Mesendoderm (in vitro differentiated cells): ENCODE data around the gene ADAMTSL1.

Experiments
- DNase-seq: peaks from one replicate; pipeline ENCODE4 v3.0.0; 2013
- H2AK5ac ChIP-seq: 2 replicates; pipeline ENCODE4 v1.6.1; 2013; ENCODE audit warnings: low read length, inconsistent platforms
- H2BK120ac ChIP-seq: 2 replicates; pipeline ENCODE4 v1.6.1; 2013; ENCODE audit warnings: low read depth, mild to moderate bottlenecking, low read length, moderate library complexity, mixed read lengths
- H2BK15ac ChIP-seq: replicated peaks from 2 replicates; pipeline ENCODE4 v1.6.1; 2013; ENCODE audit warnings: low read depth, mild to moderate bottlenecking, moderate library complexity
- H2BK5ac ChIP-seq: 2 replicates; pipeline ENCODE4 v1.6.1; 2013; ENCODE audit warnings: low read length, inconsistent platforms
- H3K18ac ChIP-seq: 2 replicates; pipeline ENCODE4 v1.6.1; 2013; ENCODE audit warnings: mild to moderate bottlenecking, low read length, mixed read lengths
- H3K23ac ChIP-seq: one replicate; pipeline ENCODE4 v1.6.1; 2013; ENCODE audit warnings: low read length
- H3K27ac ChIP-seq: 2 replicates; pipeline ENCODE4 v1.5.1; 2013; ENCODE audit warnings: low read depth, mild to moderate bottlenecking, inconsistent platforms, low read length, moderate library complexity
- H3K27me3 ChIP-seq: 2 replicates; pipeline ENCODE4 v1.6.1; 2013; ENCODE audit warnings: low read length, control low read depth, mild to moderate bottlenecking, inconsistent platforms; ENCODE audit not compliant: insufficient read depth, poor library complexity
- H3K36me3 ChIP-seq: 2 replicates; pipeline ENCODE4 v1.6.1; 2013; ENCODE audit warnings: low read length, inconsistent platforms; ENCODE audit not compliant: control insufficient read depth, insufficient read depth
- H3K4ac ChIP-seq: one replicate; pipeline ENCODE4 v1.6.1; 2013; ENCODE audit warnings: low read depth, mild to moderate bottlenecking, low read length, moderate library complexity
- H3K4me1 ChIP-seq: 2 replicates; pipeline ENCODE4 v1.6.1; 2013; ENCODE audit warnings: low read depth, low read length, inconsistent platforms; ENCODE audit not compliant: control insufficient read depth
- H3K4me2 ChIP-seq: 2 replicates; pipeline ENCODE4 v1.6.1; 2013; ENCODE audit warnings: low read length
- H3K4me3 ChIP-seq: 2 replicates; pipeline ENCODE4 v1.5.1; 2013; ENCODE audit warnings: mild to moderate bottlenecking, low read length
- H3K56ac ChIP-seq: one replicate; pipeline ENCODE4 v1.6.1; 2013; ENCODE audit warnings: low read length
- H3K79me1 ChIP-seq: 2 replicates; pipeline ENCODE4 v1.6.1; 2013; ENCODE audit warnings: low read length, inconsistent platforms
- H3K79me2 ChIP-seq: 2 replicates; pipeline ENCODE4 v1.6.1; 2013; ENCODE audit warnings: mild to moderate bottlenecking, low read length; ENCODE audit not compliant: control insufficient read depth, insufficient read depth
- H3K9ac ChIP-seq: 2 replicates; pipeline ENCODE4 v1.6.1; 2013; ENCODE audit warnings: low read length, inconsistent platforms
- H4K5ac ChIP-seq: one replicate; pipeline ENCODE4 v1.6.1; 2013; ENCODE audit warnings: low read length
- H4K8ac ChIP-seq: one replicate; pipeline ENCODE4 v1.6.1; 2013; ENCODE audit warnings: low read depth, mild to moderate bottlenecking, control low read depth, low read length, moderate library complexity
- WGBS: extraction: QIAGEN DNeasy Blood & Tissue Kit; methylation state at CpG from one replicate; pipeline ENCODE4 v1.1.7; 2013; ENCODE audit warnings: low lambda C conversion rate, missing lambda C conversion rate; ENCODE audit not compliant: insufficient coverage; ENCODE audit errors: extremely low coverage; 5-methylcytosine and 5-hydroxymethylcytosine counted together

Gene ADAMTSL1

DNA sequence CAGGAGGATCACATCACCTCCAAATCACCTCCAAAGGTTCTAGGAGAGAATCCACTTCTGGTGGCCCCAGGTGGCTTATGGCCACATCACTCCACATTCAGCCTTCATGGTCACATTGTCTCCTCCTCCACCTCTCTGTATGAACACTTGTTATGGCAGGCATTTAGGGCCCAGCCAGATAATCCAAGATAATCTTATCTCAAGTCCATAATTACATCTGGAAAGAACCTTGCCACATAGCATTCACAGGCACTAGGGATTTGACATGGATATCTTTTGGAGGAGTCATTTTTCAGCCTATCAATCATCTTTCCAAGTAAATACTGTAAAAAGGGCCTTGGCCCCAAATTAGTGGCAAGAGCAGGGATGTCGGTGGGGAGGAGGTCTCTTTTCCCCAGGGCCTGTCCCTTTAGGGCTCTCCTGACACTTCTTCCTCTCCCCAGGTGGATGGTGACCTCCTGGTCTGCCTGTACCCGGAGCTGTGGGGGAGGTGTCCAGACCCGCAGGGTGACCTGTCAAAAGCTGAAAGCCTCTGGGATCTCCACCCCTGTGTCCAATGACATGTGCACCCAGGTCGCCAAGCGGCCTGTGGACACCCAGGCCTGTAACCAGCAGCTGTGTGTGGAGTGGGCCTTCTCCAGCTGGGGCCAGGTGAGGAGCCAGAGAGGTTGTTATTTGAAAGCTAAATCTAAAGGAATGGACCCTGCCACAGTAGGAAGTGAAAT, 418.2 kb downstream of the ADAMTSL1 start:
- WGBS, result no CpG with 5 or more reads among the region's 5 CpGs
- H3K4ac ChIP-seq, result no peak overlapping the region

GRCh38 chr9:18893046-18893445, 419.1 kb downstream of the ADAMTSL1 start:
- Histone ChIP-seq H2BK120ac (no peak overlapping the region), H3K23ac (no peak overlapping the region), H3K18ac (no peak overlapping the region), H2BK15ac (no peak overlapping the region), H2AK5ac (no peak overlapping the region), H3K4ac (no peak overlapping the region), H3K79me1 (no peaks in the 10 kb centered on the region), H4K8ac (no peak overlapping the region), H2BK5ac (no peak overlapping the region), H3K4me3 (no peak overlapping the region), H3K4me2 (no peak overlapping the region), H3K79me2 (no peaks in the 10 kb centered on the region), H3K27ac (no peak overlapping the region), H3K27me3 (no peaks in the 10 kb centered on the region), H3K4me1 (no peaks in the 10 kb centered on the region), H3K56ac (no peak overlapping the region), H3K36me3 (no peaks in the 10 kb centered on the region), H4K5ac (no peak overlapping the region), H3K9ac (no peak overlapping the region)
- WGBS, result no CpG with 5 or more reads among the region's 4 CpGs
- no peak for DNase-seq

More for the DNA sequence above, 418.2 kb downstream of the ADAMTSL1 start:
- no peaks in the 10 kb centered on the region for H3K36me3 ChIP-seq
- H3K27me3 ChIP-seq, result no peaks in the 10 kb centered on the region
- no peak for DNase-seq
- no peak overlapping the region for H3K56ac ChIP-seq
- H3K4me1 ChIP-seq, result no peaks in the 10 kb centered on the region
- H2BK15ac ChIP-seq, result no peak overlapping the region
- H3K79me1 ChIP-seq, result no peaks in the 10 kb centered on the region
- no peak overlapping the region for H3K9ac ChIP-seq
- no peak overlapping the region for H2BK120ac ChIP-seq
- no peak overlapping the region for H3K4me2 ChIP-seq
- no peak overlapping the region for H3K27ac ChIP-seq
- no peak overlapping the region for H3K4me3 ChIP-seq
- no peak overlapping the region for H2AK5ac ChIP-seq
- H3K18ac ChIP-seq, result no peak overlapping the region
- no peak overlapping the region for H4K8ac ChIP-seq
- H4K5ac ChIP-seq, result no peak overlapping the region
- H3K23ac ChIP-seq, result no peak overlapping the region
- no peak overlapping the region for H2BK5ac ChIP-seq
- H3K79me2 ChIP-seq, result no peaks in the 10 kb centered on the region

DNA sequence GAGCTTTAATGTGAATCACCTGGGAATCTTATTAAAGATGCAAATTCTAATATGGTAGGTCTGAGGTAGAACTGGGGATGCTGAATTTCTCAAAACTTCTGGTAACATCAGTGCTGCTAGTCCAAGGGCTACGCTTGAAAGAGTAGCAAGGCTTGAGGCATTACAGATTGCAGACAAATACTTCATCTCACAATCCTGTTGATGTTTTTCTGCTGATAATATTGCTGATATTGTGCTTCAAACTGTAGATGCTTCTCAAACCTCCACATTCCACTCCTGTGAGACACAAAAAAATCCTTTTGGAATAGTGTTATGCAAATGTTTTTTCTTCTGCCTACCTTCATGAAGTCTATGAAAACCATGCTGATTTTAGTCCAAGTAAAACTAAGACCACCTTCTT, 419.5 kb downstream of the ADAMTSL1 start:
- no peak overlapping the region for H4K8ac ChIP-seq
- no peaks in the 10 kb centered on the region for H3K79me2 ChIP-seq
- H3K4ac ChIP-seq, result no peak overlapping the region
- no peak overlapping the region for H2BK15ac ChIP-seq
- DNase-seq, result no peak
- H3K36me3 ChIP-seq, result no peaks in the 10 kb centered on the region
- H3K9ac ChIP-seq, result no peak overlapping the region
- H3K27ac ChIP-seq, result no peak overlapping the region
- no peak overlapping the region for H2BK120ac ChIP-seq
- H3K4me3 ChIP-seq, result no peak overlapping the region
- WGBS, result no CpG with 5 or more reads among the region's 1 CpG
- no peak overlapping the region for H3K4me2 ChIP-seq
- no peak overlapping the region for H3K56ac ChIP-seq
- no peaks in the 10 kb centered on the region for H3K27me3 ChIP-seq
- no peak overlapping the region for H4K5ac ChIP-seq
- no peaks in the 10 kb centered on the region for H3K4me1 ChIP-seq
- H2BK5ac ChIP-seq, result no peak overlapping the region
- H2AK5ac ChIP-seq, result no peak overlapping the region
- H3K18ac ChIP-seq, result no peak overlapping the region
- no peaks in the 10 kb centered on the region for H3K79me1 ChIP-seq
- H3K23ac ChIP-seq, result no peak overlapping the region

DNA sequence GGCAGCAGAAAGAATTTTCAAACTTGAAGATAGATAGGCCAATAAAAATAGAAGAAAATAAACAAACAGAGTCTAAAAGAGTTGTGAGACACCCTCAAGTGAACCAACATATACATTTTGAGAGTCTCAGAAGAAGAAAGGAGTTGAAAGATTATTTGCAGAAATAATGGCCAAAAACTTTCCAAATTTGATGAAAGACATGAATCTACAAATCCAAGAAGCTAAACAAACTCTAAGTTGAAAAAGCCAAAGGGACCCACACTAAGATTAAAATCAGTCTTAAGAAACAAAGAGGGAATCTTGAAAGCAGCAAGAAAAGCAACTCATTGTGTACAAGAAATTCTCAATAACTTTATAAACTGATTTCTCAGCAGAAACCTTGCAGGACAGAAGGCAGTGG, 422.1 kb downstream of the ADAMTSL1 start:
- H3K4ac ChIP-seq, result no peak overlapping the region
- H3K27ac ChIP-seq, result no peak overlapping the region
- H3K27me3 ChIP-seq, result no peaks in the 10 kb centered on the region
- no peaks in the 10 kb centered on the region for H3K4me1 ChIP-seq
- H3K4me2 ChIP-seq, result no peak overlapping the region
- H2AK5ac ChIP-seq, result no peak overlapping the region
- no peak overlapping the region for H3K9ac ChIP-seq
- no peak overlapping the region for H3K23ac ChIP-seq
- H3K79me2 ChIP-seq, result no peaks in the 10 kb centered on the region
- no peak overlapping the region for H3K4me3 ChIP-seq
- H4K8ac ChIP-seq, result no peak overlapping the region
- DNase-seq, result no peak
- H3K79me1 ChIP-seq, result no peaks in the 10 kb centered on the region
- no peaks in the 10 kb centered on the region for H3K36me3 ChIP-seq
- H3K56ac ChIP-seq, result no peak overlapping the region
- no peak overlapping the region for H2BK120ac ChIP-seq
- no peak overlapping the region for H2BK15ac ChIP-seq
- no peak overlapping the region for H3K18ac ChIP-seq
- H2BK5ac ChIP-seq, result no peak overlapping the region
- no peak overlapping the region for H4K5ac ChIP-seq

- H3K36me3 ChIP-seq, result no peaks in the 10 kb centered on the region
- no peak overlapping the region for H3K4me2 ChIP-seq
- H4K5ac ChIP-seq, result no peak overlapping the region
- WGBS, result no CpG with 5 or more reads among the region's 2 CpGs
- H4K8ac ChIP-seq, result no peak overlapping the region
- no peak for DNase-seq
- no peaks in the 10 kb centered on the region for H3K79me2 ChIP-seq
- H3K9ac ChIP-seq, result no peak overlapping the region
- no peak overlapping the region for H3K23ac ChIP-seq
- no peak overlapping the region for H2AK5ac ChIP-seq
- no peaks in the 10 kb centered on the region for H3K4me1 ChIP-seq
- no peak overlapping the region for H3K4me3 ChIP-seq
- H3K27me3 ChIP-seq, result no peaks in the 10 kb centered on the region
- no peak overlapping the region for H2BK15ac ChIP-seq
- no peak overlapping the region for H3K4ac ChIP-seq
- H3K27ac ChIP-seq, result no peak overlapping the region
- no peak overlapping the region for H3K18ac ChIP-seq
- H3K56ac ChIP-seq, result no peak overlapping the region
- no peaks in the 10 kb centered on the region for H3K79me1 ChIP-seq
- no peak overlapping the region for H2BK120ac ChIP-seq
- no peak overlapping the region for H2BK5ac ChIP-seq
Measured at GRCh38 chr9:18896531-18897179, 422.7 kb downstream of the ADAMTSL1 start.

GRCh38 chr9:18903450-18903849, 429.5 kb downstream of the ADAMTSL1 start:
- Histone ChIP-seq H2AK5ac (no peak overlapping the region), H3K36me3 (no peaks in the 10 kb centered on the region), H3K79me2 (no peaks in the 10 kb centered on the region), H2BK15ac (no peak overlapping the region), H3K4me1 (no peaks in the 10 kb centered on the region), H3K9ac (no peak overlapping the region), H4K8ac (no peak overlapping the region), H3K27me3 (no peaks in the 10 kb centered on the region), H2BK5ac (no peak overlapping the region), H3K4ac (no peak overlapping the region), H3K18ac (no peak overlapping the region), H2BK120ac (no peak overlapping the region), H3K4me3 (no peak overlapping the region), H3K56ac (no peak overlapping the region), H3K4me2 (no peak overlapping the region), H3K23ac (no peak overlapping the region), H3K27ac (no peak overlapping the region), H3K79me1 (no peaks in the 10 kb centered on the region), H4K5ac (no peak overlapping the region)
- WGBS, result no CpG with 5 or more reads among the region's 2 CpGs
- DNase-seq, result no peak
